Measurements from ENCODE around the gene SGMS1.

DNA sequence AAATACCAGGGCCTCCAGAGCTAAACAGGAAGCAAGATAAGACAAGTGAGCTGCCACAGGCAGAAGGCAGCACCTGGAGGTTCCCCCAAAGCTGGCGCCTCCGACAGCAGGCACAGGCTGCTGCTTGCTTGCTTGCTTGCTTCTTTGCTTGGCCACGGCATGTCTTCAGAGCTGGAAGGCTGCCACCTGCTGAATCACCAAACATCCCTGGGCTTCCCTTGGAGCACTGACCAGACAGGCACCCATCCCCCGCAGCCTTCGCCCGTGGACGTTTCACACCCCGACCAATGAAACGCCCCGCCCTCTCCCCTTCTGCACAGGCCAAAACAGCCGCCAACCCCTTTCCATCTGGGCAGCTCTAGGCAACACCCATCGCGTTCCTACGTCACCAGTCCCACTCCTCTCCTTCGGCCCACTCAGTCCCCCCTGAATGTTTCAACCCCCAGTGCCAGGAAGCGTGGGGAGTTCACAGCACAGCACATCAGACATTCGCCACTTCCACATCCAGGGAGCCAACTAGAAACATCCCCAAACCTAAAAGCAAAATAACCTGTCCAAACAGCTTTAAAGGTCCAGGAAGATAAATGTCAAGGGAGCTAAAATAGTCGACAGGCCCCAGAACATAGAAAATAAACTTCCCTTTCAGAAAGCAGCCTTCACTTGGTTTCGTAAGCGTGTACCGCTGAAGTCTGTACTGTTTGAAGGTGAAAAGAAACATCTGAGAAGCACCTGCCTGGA, 1.6 kb downstream of the SGMS1 start:
- TF ChIP-seq SUZ12 (IDR thresholded peaks at IDR 0.05; ENCODE audit: extremely low read depth, insufficient read depth, insufficient read length): no peak
- no peak for TF ChIP-seq YY1 (IDR thresholded peaks at IDR 0.05; ENCODE audit: insufficient read depth, insufficient read length)

Data from NT2/D1 (cell line).